Astrocyte of the cerebellum (primary cell): ENCODE measurements around the gene SMC5.
"Not testable (repeated sequence)": the region's sequence is repeated elsewhere in the genome, so short reads cannot be mapped to it uniquely, and the experiment has no call there.

ENCODE experiments used
- DNase-seq: peaks from one replicate; pipeline ENCODE4 v3.0.0-alpha.2; 2011; ENCODE audit warnings: low read depth
- H3K4me3 ChIP-seq: 2 replicates; pipeline ENCODE4 v1.5.1; 2011; ENCODE audit warnings: mild to moderate bottlenecking, low read depth, low read length, moderate library complexity
- in situ Hi-C: cut with HindIII; loops from 2 replicates; pipeline ENCODE4 v1.10.0; 2017; ENCODE audit warnings: low sequenced_read_pairs
- TF ChIP-seq, protein P1 (sequence below): IDR thresholded peaks from 2 replicates; pipeline ENCODE4 v1.5.1; 2012; ENCODE audit warnings: low read length, low read depth, moderate library complexity, mild to moderate bottlenecking; ENCODE audit errors: missing control alignments

Gene SMC5

DNA sequence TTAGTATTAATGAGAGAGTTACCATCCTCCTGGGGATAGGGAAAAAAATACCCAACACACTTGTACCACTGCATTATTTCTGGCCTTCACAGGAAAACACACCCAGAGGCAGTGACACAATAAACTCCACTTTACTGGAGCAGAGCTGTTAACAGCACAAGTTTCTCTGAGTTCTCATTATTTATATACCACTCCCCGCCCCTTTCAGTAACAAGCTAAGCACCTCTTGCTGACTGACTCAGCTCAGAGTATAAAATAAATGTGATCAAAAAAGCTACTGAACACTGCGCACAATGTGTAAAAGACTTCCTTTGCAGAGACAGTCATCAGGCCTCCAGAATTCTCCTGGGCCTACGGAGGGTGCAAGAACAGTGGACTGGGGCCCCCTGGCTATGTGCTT, 134.1 kb downstream of the SMC5 start:
- in situ Hi-C loops, result no loop called here
- no peak for DNase-seq
- TF ChIP-seq, protein P1, sequence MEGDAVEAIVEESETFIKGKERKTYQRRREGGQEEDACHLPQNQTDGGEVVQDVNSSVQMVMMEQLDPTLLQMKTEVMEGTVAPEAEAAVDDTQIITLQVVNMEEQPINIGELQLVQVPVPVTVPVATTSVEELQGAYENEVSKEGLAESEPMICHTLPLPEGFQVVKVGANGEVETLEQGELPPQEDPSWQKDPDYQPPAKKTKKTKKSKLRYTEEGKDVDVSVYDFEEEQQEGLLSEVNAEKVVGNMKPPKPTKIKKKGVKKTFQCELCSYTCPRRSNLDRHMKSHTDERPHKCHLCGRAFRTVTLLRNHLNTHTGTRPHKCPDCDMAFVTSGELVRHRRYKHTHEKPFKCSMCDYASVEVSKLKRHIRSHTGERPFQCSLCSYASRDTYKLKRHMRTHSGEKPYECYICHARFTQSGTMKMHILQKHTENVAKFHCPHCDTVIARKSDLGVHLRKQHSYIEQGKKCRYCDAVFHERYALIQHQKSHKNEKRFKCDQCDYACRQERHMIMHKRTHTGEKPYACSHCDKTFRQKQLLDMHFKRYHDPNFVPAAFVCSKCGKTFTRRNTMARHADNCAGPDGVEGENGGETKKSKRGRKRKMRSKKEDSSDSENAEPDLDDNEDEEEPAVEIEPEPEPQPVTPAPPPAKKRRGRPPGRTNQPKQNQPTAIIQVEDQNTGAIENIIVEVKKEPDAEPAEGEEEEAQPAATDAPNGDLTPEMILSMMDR, result no peak
- no peak overlapping the region for H3K4me3 ChIP-seq

DNA sequence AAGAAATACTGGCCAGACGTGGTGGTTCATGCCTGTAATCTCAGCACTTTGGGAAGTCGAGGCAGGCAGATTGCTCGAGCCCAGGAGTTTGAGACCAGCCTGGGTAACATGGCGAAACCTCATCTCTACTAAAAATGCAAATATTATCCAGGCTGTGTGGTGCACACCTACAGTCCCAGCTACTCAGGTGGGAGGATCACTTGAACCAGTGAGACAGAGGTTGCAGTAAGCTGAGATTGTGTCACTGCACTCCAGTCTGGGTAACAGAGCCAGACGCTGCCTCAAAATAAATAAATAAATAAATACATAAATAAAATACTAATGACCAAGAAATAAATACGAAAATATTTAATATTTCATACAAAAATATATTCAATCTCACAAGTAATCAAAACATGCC, 136.9 kb downstream of the SMC5 start:
- no peak for DNase-seq

DNA sequence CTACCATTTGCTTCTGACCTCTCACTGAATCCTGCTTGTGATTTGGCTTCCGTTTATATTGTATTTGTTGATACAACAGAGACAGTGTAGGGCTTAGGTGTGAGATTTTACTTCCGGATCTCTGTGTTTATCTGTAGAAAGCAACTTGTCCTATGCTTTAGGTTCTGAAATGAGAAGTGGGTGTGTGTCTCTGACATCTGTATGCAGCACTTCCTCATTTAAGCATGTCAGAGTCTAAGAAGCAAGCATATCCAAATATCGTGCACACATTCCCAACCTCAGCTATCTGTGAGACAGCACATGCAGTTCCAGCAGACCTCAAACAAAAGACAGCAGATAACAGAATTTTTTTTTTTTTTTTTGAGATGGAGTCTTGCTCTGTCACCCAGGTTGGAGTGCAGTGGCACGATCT, 139.4 kb downstream of the SMC5 start:
- in situ Hi-C loops, result no loop called here
- DNase-seq, result no peak
- TF ChIP-seq, protein P1, result no peak
- no peak overlapping the region for H3K4me3 ChIP-seq

More for the DNA sequence above, 136.9 kb downstream of the SMC5 start:
- H3K4me3 ChIP-seq, result no peak overlapping the region
- in situ Hi-C loops, result no loop called here
- TF ChIP-seq, protein P1, result no peak

DNA sequence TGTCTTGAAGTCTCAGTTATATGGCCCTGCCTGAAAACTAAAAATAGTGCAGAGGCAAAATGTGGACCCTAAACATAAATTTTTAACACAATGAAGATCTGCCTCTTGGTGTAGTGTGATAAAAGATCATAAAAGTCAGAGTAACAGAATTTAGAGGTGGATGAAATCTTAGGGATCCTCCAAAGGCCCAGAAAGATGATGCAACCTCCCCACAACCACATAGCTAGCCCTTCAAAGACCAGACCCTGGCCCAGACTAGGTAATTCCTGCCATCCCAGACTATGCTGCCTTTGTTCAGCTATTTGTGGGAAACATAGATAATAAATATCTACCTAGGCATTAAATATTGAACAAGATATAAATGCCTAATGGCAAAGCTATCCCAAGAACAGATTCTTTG, 140.4 kb downstream of the SMC5 start:
- DNase-seq, result no peak
- H3K4me3 ChIP-seq, result no peak overlapping the region
- TF ChIP-seq, protein P1, result no peak
- in situ Hi-C loops, result no loop called here

DNA sequence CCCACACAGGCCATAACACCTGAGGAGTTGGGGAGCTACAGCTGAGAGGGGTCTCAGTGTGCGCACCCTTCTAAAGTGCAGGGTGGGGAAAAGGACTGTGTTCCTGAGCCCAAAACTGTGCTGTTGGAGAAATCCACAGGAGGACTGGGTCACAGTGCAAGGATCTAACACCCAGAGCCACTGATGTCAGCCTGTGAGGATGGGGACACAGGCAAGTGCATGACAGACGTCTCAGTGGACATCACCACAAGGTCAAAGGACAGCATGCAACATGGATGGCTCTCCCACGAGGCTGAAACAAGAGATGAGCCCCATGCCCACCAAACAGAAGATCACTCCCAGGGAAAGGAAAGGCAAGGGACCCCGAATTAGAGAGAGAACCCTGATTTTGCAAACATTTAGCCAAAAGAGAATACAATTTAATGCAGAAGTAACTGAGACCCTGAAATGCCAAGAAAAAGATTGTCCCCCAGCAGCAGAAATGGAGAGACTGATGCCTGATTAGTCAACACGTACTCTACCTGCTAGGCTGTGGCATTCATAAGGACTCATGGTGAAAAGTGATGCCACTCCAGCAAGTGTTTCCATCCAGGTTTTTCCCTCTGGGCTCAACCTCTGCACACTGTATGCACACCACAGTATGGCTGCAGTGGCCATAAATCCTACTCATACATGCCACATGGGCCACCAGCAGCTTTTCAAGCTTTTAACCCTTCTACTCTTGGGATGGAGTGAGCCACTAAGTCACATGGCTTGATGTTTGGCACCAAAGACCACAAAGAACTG, 141.5 kb downstream of the SMC5 start:
- in situ Hi-C loops, result loop anchor here (10.0 kb wide), 1 partner anchor 195 kb away; no protein-coding TSS in a partner anchor
- TF ChIP-seq, protein P1, result no peak

DNA sequence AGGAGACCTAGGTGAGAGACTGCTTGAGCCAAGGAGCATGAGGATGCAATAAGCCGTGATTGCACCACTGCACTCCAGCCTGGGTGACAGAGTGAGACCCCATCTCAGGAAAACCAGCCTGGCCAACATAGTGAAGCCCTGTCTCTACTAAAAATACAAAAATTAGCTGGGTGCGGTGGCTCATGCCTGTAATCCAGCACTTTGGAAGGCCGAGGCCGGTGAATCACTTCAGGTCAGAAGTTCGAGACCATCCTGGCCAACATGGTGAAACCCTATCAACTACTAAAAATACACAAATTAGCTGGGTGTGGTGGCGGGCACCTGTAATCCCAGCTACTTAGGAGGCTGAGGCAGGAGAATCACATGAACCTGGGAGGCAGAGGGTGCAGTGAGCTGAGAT, 142.5 kb downstream of the SMC5 start:
- DNase-seq, H3K4me3 ChIP-seq: not testable (repeated sequence)
- in situ Hi-C loops, result loop anchor here (10.0 kb wide), 1 partner anchor 194 kb away; no protein-coding TSS in a partner anchor

More for the DNA sequence above, 141.5 kb downstream of the SMC5 start:
- H3K4me3 ChIP-seq, result no peak overlapping the region
- DNase-seq, result no peak

DNA sequence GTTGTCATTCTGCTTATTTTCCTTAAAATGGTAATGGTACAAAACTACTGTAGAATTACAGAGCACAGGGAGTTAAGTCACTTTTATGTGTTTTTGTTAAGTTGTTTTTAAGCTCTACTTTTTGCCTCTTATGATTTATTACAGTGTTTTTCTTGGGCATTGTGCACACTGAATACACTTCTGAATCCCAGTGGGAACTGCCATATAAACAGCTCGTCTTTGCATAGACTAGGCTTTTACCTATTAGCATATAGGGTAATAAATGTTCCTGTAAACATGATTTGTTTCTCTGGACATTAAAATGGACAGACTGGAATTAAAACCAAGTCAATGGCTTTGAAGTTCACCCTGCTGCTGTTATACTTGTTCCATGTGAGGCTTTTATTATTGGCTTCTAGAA, 143.4 kb downstream of the SMC5 start:
- in situ Hi-C loops, result loop anchor here (10.0 kb wide), 1 partner anchor 193 kb away; no protein-coding TSS in a partner anchor
- TF ChIP-seq, protein P1, result no peak
- H3K4me3 ChIP-seq, result no peak overlapping the region
- no peak for DNase-seq
